GM12878 (cell line): ENCODE results near the gene UBASH3A. TPM values are rescaled to one million over a fixed set of nuclear protein-coding genes. Genes with fewer than 3 reads are reported as not detected.

Experiments used
- ATAC-seq: fragments of 200-7000 bp; cut with Tn5 transposase; 3 replicates; pipeline ENCODE4 v1.9.1; 2020; ENCODE audit warnings: mild to moderate bottlenecking, moderate library complexity
- BruUV-seq: library from RNA; stranded (reverse); fragments of 400-500 nt; replicated peaks from 2 replicates; lab custom pipeline; 2021; lab: Mats Ljungman, UMichigan
- CTCF ChIA-PET: fragments of 300-600 bp; sonication (Branson Sonifier 250); formaldehyde crosslinking; extraction: SDS; loops from one replicate; lab custom pipeline; 2021; ENCODE audit warnings: inconsistent platforms; lab: Yijun Ruan, JAX
- POLR2A ChIA-PET: fragments of 350-600 bp; formaldehyde crosslinking; extraction: SDS; loops from one replicate; lab custom pipeline; 2021; ENCODE audit warnings: inconsistent platforms; lab: Charles Lee
- RAD21 ChIA-PET: fragments of 300-600 bp; sonication (Branson Sonifier 250); formaldehyde crosslinking; loops from one replicate; lab custom pipeline; 2023; ENCODE audit warnings: antibody characterized with exemption; ENCODE audit not compliant: unreplicated experiment; lab: Charles Lee
- SMC1A ChIA-PET: fragments of 300-600 bp; sonication (Branson Sonifier 250); formaldehyde crosslinking; loops from one replicate; lab custom pipeline; 2023; ENCODE audit not compliant: unreplicated experiment, uncharacterized antibody; lab: Charles Lee
- DNase-seq: peaks from one replicate; pipeline ENCODE4 v3.0.0-alpha.2; 2011; ENCODE audit warnings: low read depth, low spot score
- FAIRE-seq: peaks from 3 replicates; lab custom pipeline; 2011; peaks lifted over from hg19 to GRCh38; lab: Jason Lieb, UNC
- H2AFZ ChIP-seq: 2 replicates; pipeline ENCODE4 v1.6.0; 2011; ENCODE audit warnings: low read depth, low read length, control low read depth; ENCODE audit not compliant: control insufficient read depth
- H3K27ac ChIP-seq: 2 replicates; pipeline ENCODE4 v1.5.1; 2011; ENCODE audit warnings: control low read depth; ENCODE audit not compliant: control insufficient read depth, insufficient read depth
- H3K27me3 ChIP-seq, 2 experiments: replicated peaks in 1 of 2; 2 replicates each; pipeline versions ENCODE4 v1.6.0 to v1.6.1; 2011; ENCODE audit warnings: low read length in 1 of 2; ENCODE audit not compliant: control insufficient read depth in 2 of 2, insufficient read depth in 2 of 2
- H3K36me3 ChIP-seq, 2 experiments: 2 replicates each; pipeline ENCODE4 v1.5.1; 2011; ENCODE audit warnings: low read length in 1 of 2; ENCODE audit not compliant: control insufficient read depth in 2 of 2, insufficient read depth in 2 of 2
- H3K4me1 ChIP-seq: 2 replicates; pipeline ENCODE4 v1.6.1; 2011; ENCODE audit warnings: mild to moderate bottlenecking, low read length, moderate library complexity, mixed read lengths; ENCODE audit not compliant: control insufficient read depth, insufficient read depth
- H3K4me2 ChIP-seq: 2 replicates; pipeline ENCODE4 v1.6.0; 2011; ENCODE audit warnings: control low read depth; ENCODE audit not compliant: control insufficient read depth, insufficient read depth
- H3K4me3 ChIP-seq: fragments of 200-600 bp; sonication (generic); 2 replicates; pipeline ENCODE4 v1.5.1; 2016
- H3K79me2 ChIP-seq: 2 replicates; pipeline ENCODE4 v1.6.0; 2011; ENCODE audit warnings: low read length; ENCODE audit not compliant: control insufficient read depth, insufficient read depth
- H3K9ac ChIP-seq: 2 replicates; pipeline ENCODE4 v1.8.0; 2011; ENCODE audit warnings: low read length, control low read depth, mixed read lengths; ENCODE audit not compliant: control insufficient read depth, insufficient read depth
- H3K9me3 ChIP-seq: replicated peaks from 3 replicates; pipeline ENCODE4 v1.5.1; 2011; ENCODE audit warnings: mild to moderate bottlenecking, low read length; ENCODE audit not compliant: control insufficient read depth, insufficient read depth
- H4K20me1 ChIP-seq: 2 replicates; pipeline ENCODE4 v1.6.0; 2011; ENCODE audit not compliant: control insufficient read depth, insufficient read depth
- BHLHE40 ChIP-seq, 2 experiments: fragments of 450-650 bp in 1 of 2; IDR thresholded peaks; 2 replicates each; pipeline ENCODE4 v1.6.1; 2011 to 2017; ENCODE audit warnings: low read depth in 2 of 2, borderline replicate concordance in 1 of 2, improper control_type of control experiment in 1 of 2, low read length in 1 of 2, mild to moderate bottlenecking in 1 of 2
- HDGF ChIP-seq: fragments of 450-650 bp; IDR thresholded peaks from 2 replicates; pipeline ENCODE4 v1.6.1; 2016; ENCODE audit warnings: antibody characterized with exemption
- IKZF1 ChIP-seq: fragments of 450-650 bp; conservative IDR thresholded peaks from 2 replicates; pipeline ENCODE4 v1.6.1; 2017; ENCODE audit warnings: antibody characterized with exemption, mild to moderate bottlenecking
- IKZF2 ChIP-seq, 2 experiments: fragments of 450-650 bp; IDR thresholded peaks; 2 replicates each; pipeline ENCODE4 v1.6.1; 2017; ENCODE audit warnings: mild to moderate bottlenecking in 2 of 2, moderate library complexity in 2 of 2
- KDM1A ChIP-seq: fragments of 200-600 bp; sonication (generic); IDR thresholded peaks from 2 replicates; pipeline ENCODE4 v1.6.1; 2016; ENCODE audit warnings: borderline replicate concordance
- POLR2AphosphoS5 ChIP-seq: IDR thresholded peaks from 2 replicates; pipeline ENCODE4 v1.6.1; 2011; ENCODE audit warnings: mild to moderate bottlenecking, low read length, inconsistent platforms
- WGBS: methylation state at CpG from one replicate; pipeline ENCODE4 v1.1.6; 2016; ENCODE audit warnings: low lambda C conversion rate; ENCODE audit not compliant: insufficient replicate concordance, insufficient coverage; ENCODE audit errors: missing lambda C conversion rate; 5-methylcytosine and 5-hydroxymethylcytosine counted together
- in situ Hi-C: fragments of 300-500 bp; cut with MboI; formaldehyde crosslinking; loops from 9 replicates; pipeline ENCODE4 v1.14.3; 2018; ENCODE audit warnings: mixed read lengths
- intact Hi-C: fragments of 100-400 bp; cut with micrococcal nuclease; formaldehyde crosslinking; loops from one replicate; pipeline ENCODE4 v1.14.2; 2022; ENCODE audit not compliant: unreplicated experiment
- polyA plus RNA-seq, 11 experiments: library from polyadenylated mRNA; depleted of rRNA in 4 of 11; unstranded in 6 of 11; stranded (reverse) in 5 of 11; fragments of >200 nt; fragmentation: Nextera tagmentation in 4 of 11; fragmentation: Illumina TruSeq in 1 of 11; extraction: Ambion mirVana in 4 of 11; extraction: Trizol in 1 of 11; gene quantifications; 1 replicate in 1 of 11; 2 replicates in 10 of 11; pipeline versions ENCODE4 v1.2.1 to v1.2.3, GENCODE V29; 2011 to 2016; ENCODE audit warnings: inconsistent platforms in 2 of 11, missing spikeins in 2 of 11, low read depth in 1 of 11
- total RNA-seq, 4 experiments: library from RNA; depleted of rRNA in 3 of 4; stranded (reverse); fragments of >200 nt in 3 of 4; fragmentation: Illumina TruSeq in 1 of 4; extraction: Trizol in 1 of 4; gene quantifications; 2 replicates each; pipeline versions ENCODE4 v1.2.1 to v1.2.3, GENCODE V29; 2013 to 2021
- TF ChIP-seq, protein P1 (sequence below): fragments of 450-650 bp; IDR thresholded peaks from 2 replicates; pipeline ENCODE4 v1.6.1; 2017; ENCODE audit warnings: mild to moderate bottlenecking, moderate library complexity
- TF ChIP-seq, protein P2 (sequence below): fragments of 450-650 bp; IDR thresholded peaks from 2 replicates; pipeline ENCODE4 v1.6.1; 2017; ENCODE audit warnings: low read depth, mild to moderate bottlenecking, moderate library complexity
- TF ChIP-seq, protein P3 (sequence below): fragments of 450-650 bp; IDR thresholded peaks from 2 replicates; pipeline ENCODE4 v1.6.1; 2017; ENCODE audit warnings: mild to moderate bottlenecking, moderate library complexity

The UBASH3A gene
- total and polyA plus RNA-seq, 10 of the 15 experiments (the other 5 are each of a cell fraction or from before 2014, with no cell fraction given), result 0.04 to 0.39 (median 0.23) TPM; not detected in 1

DNA sequence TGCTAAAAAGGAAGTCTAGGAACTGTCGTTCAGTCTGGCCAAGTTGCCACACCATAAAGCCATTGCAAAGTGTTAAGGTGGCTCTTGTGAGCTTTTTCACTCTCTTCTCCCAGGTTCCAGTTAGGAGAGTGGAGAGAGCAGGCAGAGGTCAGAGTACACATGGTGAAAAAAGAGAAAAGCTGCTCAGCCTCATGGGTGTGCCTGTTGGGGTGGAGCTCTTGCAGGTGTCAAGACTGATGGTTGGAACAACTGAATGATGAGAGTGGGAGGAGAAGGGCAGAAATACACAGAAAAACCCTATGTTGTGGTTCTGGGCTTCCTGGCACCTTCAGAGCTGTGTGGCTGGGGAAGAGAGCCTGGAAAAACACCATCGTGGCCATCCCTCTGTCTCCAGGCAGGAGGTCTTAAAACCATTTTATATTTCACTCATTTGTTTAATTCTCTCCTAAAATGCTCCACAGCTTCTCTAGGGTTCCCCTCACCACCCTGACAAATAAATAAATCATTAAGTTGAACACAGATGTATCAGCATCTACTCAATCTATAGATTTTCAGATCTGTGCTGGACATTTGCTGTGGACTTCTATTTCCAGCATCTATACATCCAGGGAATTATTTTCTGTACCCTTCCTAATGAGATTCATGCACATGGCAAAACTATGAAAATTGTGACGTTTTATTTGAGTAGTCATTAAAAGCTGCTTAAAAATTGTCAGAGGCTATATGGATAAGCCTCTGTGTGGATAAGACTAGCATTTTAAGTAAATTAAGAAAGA is 17.5 kb downstream of the UBASH3A start:
- in situ Hi-C loops, result no loop called here

More for the DNA sequence above, 17.5 kb downstream of the UBASH3A start:
- 49% methylated on average over 3 of the region's 3 CpGs for WGBS
- TF ChIP-seq, protein P1, sequence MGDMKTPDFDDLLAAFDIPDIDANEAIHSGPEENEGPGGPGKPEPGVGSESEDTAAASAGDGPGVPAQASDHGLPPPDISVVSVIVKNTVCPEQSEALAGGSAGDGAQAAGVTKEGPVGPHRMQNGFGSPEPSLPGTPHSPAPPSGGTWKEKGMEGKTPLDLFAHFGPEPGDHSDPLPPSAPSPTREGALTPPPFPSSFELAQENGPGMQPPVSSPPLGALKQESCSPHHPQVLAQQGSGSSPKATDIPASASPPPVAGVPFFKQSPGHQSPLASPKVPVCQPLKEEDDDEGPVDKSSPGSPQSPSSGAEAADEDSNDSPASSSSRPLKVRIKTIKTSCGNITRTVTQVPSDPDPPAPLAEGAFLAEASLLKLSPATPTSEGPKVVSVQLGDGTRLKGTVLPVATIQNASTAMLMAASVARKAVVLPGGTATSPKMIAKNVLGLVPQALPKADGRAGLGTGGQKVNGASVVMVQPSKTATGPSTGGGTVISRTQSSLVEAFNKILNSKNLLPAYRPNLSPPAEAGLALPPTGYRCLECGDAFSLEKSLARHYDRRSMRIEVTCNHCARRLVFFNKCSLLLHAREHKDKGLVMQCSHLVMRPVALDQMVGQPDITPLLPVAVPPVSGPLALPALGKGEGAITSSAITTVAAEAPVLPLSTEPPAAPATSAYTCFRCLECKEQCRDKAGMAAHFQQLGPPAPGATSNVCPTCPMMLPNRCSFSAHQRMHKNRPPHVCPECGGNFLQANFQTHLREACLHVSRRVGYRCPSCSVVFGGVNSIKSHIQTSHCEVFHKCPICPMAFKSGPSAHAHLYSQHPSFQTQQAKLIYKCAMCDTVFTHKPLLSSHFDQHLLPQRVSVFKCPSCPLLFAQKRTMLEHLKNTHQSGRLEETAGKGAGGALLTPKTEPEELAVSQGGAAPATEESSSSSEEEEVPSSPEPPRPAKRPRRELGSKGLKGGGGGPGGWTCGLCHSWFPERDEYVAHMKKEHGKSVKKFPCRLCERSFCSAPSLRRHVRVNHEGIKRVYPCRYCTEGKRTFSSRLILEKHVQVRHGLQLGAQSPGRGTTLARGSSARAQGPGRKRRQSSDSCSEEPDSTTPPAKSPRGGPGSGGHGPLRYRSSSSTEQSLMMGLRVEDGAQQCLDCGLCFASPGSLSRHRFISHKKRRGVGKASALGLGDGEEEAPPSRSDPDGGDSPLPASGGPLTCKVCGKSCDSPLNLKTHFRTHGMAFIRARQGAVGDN, result peak; percentile 75
- TF ChIP-seq KDM1A (no peak), IKZF1 (peak; percentile 37; the same call in 1 of the 2 replicates), BHLHE40 (IDR thresholded peaks at IDR 0.05; ENCODE audit: borderline replicate concordance in 1 of 2, low read depth in 2 of 2, low read length in 1 of 2) (no peak), HDGF (0 out of 2 replicates have a peak, but pooled peaks have one; percentile 13), POLR2AphosphoS5 (peak; percentile 48; the same call in 1 of the 2 replicates), IKZF2 (IDR thresholded peaks at IDR 0.05) (no peak)
- TF ChIP-seq, protein P2, sequence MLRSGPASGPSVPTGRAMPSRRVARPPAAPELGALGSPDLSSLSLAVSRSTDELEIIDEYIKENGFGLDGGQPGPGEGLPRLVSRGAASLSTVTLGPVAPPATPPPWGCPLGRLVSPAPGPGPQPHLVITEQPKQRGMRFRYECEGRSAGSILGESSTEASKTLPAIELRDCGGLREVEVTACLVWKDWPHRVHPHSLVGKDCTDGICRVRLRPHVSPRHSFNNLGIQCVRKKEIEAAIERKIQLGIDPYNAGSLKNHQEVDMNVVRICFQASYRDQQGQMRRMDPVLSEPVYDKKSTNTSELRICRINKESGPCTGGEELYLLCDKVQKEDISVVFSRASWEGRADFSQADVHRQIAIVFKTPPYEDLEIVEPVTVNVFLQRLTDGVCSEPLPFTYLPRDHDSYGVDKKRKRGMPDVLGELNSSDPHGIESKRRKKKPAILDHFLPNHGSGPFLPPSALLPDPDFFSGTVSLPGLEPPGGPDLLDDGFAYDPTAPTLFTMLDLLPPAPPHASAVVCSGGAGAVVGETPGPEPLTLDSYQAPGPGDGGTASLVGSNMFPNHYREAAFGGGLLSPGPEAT, result 0 out of 2 replicates have a peak, but pooled peaks have one; percentile 11
- TF ChIP-seq, protein P3, sequence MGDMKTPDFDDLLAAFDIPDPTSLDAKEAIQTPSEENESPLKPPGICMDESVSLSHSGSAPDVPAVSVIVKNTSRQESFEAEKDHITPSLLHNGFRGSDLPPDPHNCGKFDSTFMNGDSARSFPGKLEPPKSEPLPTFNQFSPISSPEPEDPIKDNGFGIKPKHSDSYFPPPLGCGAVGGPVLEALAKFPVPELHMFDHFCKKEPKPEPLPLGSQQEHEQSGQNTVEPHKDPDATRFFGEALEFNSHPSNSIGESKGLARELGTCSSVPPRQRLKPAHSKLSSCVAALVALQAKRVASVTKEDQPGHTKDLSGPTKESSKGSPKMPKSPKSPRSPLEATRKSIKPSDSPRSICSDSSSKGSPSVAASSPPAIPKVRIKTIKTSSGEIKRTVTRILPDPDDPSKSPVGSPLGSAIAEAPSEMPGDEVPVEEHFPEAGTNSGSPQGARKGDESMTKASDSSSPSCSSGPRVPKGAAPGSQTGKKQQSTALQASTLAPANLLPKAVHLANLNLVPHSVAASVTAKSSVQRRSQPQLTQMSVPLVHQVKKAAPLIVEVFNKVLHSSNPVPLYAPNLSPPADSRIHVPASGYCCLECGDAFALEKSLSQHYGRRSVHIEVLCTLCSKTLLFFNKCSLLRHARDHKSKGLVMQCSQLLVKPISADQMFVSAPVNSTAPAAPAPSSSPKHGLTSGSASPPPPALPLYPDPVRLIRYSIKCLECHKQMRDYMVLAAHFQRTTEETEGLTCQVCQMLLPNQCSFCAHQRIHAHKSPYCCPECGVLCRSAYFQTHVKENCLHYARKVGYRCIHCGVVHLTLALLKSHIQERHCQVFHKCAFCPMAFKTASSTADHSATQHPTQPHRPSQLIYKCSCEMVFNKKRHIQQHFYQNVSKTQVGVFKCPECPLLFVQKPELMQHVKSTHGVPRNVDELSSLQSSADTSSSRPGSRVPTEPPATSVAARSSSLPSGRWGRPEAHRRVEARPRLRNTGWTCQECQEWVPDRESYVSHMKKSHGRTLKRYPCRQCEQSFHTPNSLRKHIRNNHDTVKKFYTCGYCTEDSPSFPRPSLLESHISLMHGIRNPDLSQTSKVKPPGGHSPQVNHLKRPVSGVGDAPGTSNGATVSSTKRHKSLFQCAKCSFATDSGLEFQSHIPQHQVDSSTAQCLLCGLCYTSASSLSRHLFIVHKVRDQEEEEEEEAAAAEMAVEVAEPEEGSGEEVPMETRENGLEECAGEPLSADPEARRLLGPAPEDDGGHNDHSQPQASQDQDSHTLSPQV, result no peak
- Histone ChIP-seq H3K27ac (peak overlapping the region; percentile 89), H4K20me1 (no peaks in the 10 kb centered on the region), H3K27me3 (no peaks in the 10 kb centered on the region), H3K79me2 (no peaks in the 10 kb centered on the region), H3K9ac (peak overlapping the region; percentile 30; the same call in 1 of the 2 replicates), H3K4me3 (peak overlapping the region; percentile 33; the same call in 1 of the 2 replicates), H3K4me2 (peak overlapping the region; percentile 35), H3K4me1 (peaks cover 51% of the 10 kb centered on the region), H3K36me3 (no peaks in the 10 kb centered on the region), H3K9me3 (peaks cover 10% of the 10 kb centered on the region; the same call in 2 of the 3 replicates), H2AFZ (no peak overlapping the region; the same call in 1 of the 2 replicates)
- SMC1A ChIA-PET, result interaction anchor here (0.6 to 9.4 kb wide), 26 partner anchors 15 to 187 kb away, joined by 3 to 124 read pairs (median 5); no protein-coding TSS in a partner anchor
- CTCF ChIA-PET, result interaction anchor here (0.7 to 3.8 kb wide), 19 partner anchors 11 to 117 kb away, joined by 3 to 19 read pairs (median 5); no protein-coding TSS in a partner anchor
- intact Hi-C loops, result no loop called here
- BruUV-seq, result no TSS peak
- DNase-seq (no peak), ATAC-seq (no peak), FAIRE-seq (no peak)
- POLR2A ChIA-PET, result interaction anchor here (0.8 to 3.0 kb wide), 11 partner anchors 8 to 107 kb away, joined by 3 to 27 read pairs (median 4); no protein-coding TSS in a partner anchor
- RAD21 ChIA-PET, result interaction anchor here (0.7 to 7.2 kb wide), 25 partner anchors 8 to 188 kb away, joined by 3 to 81 read pairs (median 4); no protein-coding TSS in a partner anchor
